WERI-Rb-1 (cell line): ENCODE data around the gene ZNF837.

Source experiments
- DNase-seq: peaks from one replicate; pipeline ENCODE4 v3.0.0-alpha.2; 2020
- H3K27ac ChIP-seq: fragments of 250-450 bp; sonication (Bioruptor Pico); 2 replicates; pipeline ENCODE4 v1.5.1; 2020; ENCODE audit warnings: mild to moderate bottlenecking, moderate library complexity
- H3K27me3 ChIP-seq: fragments of 250-450 bp; sonication (Bioruptor Pico); 2 replicates; pipeline ENCODE4 v1.5.1; 2021; ENCODE audit warnings: mild to moderate bottlenecking, low read depth, moderate library complexity; ENCODE audit not compliant: insufficient read depth, severe bottlenecking
- H3K36me3 ChIP-seq: fragments of 250-450 bp; sonication (Bioruptor Pico); 2 replicates; pipeline ENCODE4 v1.5.1; 2020; ENCODE audit warnings: mild to moderate bottlenecking, moderate library complexity
- H3K4me3 ChIP-seq: 2 replicates; pipeline ENCODE4 v1.5.1; 2011; ENCODE audit warnings: low read depth, mild to moderate bottlenecking, control low read depth, low read length
- H3K9me3 ChIP-seq: fragments of 250-450 bp; sonication (Bioruptor Pico); 2 replicates; pipeline ENCODE4 v1.5.1; 2021; ENCODE audit warnings: mild to moderate bottlenecking, moderate library complexity; ENCODE audit not compliant: severe bottlenecking
- CTCF ChIP-seq: IDR thresholded peaks from 2 replicates; pipeline ENCODE4 v1.5.1; 2011; ENCODE audit warnings: low read depth, mild to moderate bottlenecking, control low read depth, inconsistent platforms, low read length

ZNF837 gene

GRCh38 chr19:58401840-58402421, 21.1 kb upstream of the ZNF837 start:
- no peaks in the 10 kb centered on the region for H3K27me3 ChIP-seq
- no peak for DNase-seq
- no peaks in the 10 kb centered on the region for H3K9me3 ChIP-seq
- H3K36me3 ChIP-seq: no peaks in the 10 kb centered on the region
- H3K27ac ChIP-seq: peak overlapping the region; percentile 83
- no peak for TF ChIP-seq CTCF
- peak overlapping the region; percentile 80 for H3K4me3 ChIP-seq

- H3K36me3 ChIP-seq: no peaks in the 10 kb centered on the region
- no peaks in the 10 kb centered on the region for H3K27me3 ChIP-seq
- peak; percentile 99 for DNase-seq
- H3K27ac ChIP-seq: peak overlapping the region; percentile 83
- H3K4me3 ChIP-seq: peak overlapping the region; percentile 80
- 0 out of 2 replicates have a peak, but pooled peaks have one; percentile 6 for TF ChIP-seq CTCF
- no peaks in the 10 kb centered on the region for H3K9me3 ChIP-seq
These were observed 20.3 kb upstream of the ZNF837 start for GRCh38 chr19:58400916-58401839.

GRCh38 chr19:58400316-58400915, 19.6 kb upstream of the ZNF837 start:
- Histone ChIP-seq H3K27me3 (no peaks in the 10 kb centered on the region), H3K9me3 (no peaks in the 10 kb centered on the region), H3K36me3 (peaks cover under 1% of the 10 kb centered on the region), H3K4me3 (peak overlapping the region; percentile 80), H3K27ac (peak overlapping the region; percentile 44)
- no peak for DNase-seq
- TF ChIP-seq CTCF: no peak

GRCh38 chr19:58399903-58400302, 19.1 kb upstream of the ZNF837 start:
- Histone ChIP-seq H3K36me3 (peaks cover 6% of the 10 kb centered on the region), H3K9me3 (no peaks in the 10 kb centered on the region), H3K27ac (no peak overlapping the region), H3K27me3 (no peaks in the 10 kb centered on the region), H3K4me3 (no peak overlapping the region)
- no peak for TF ChIP-seq CTCF
- DNase-seq: no peak

- H3K27ac ChIP-seq: no peak overlapping the region
- DNase-seq: no peak
- H3K4me3 ChIP-seq: no peak overlapping the region
- no peaks in the 10 kb centered on the region for H3K27me3 ChIP-seq
- peaks cover 20% of the 10 kb centered on the region for H3K36me3 ChIP-seq
- H3K9me3 ChIP-seq: no peaks in the 10 kb centered on the region
- TF ChIP-seq CTCF: no peak
These were observed 17.7 kb upstream of the ZNF837 start for GRCh38 chr19:58398545-58398944.
